IMR-90 (cell line): Measurements from ENCODE around the gene PES1. TPM values are rescaled to one million over a fixed set of nuclear protein-coding genes. Genes with fewer than 3 reads are reported as not detected.
"Not testable (repeated sequence)": the region's sequence is repeated elsewhere in the genome, so short reads cannot be mapped to it uniquely, and the experiment has no call there.

Experiments used
- ATAC-seq: fragments of 200-7000 bp; cut with Tn5 transposase; 2 replicates; pipeline ENCODE4 v1.9.1; 2020; ENCODE audit warnings: low read depth, mild to moderate bottlenecking, moderate library complexity
- BruUV-seq: library from RNA; stranded (reverse); fragments of 400-500 nt; replicated peaks from 2 replicates; lab custom pipeline; 2021; lab: Mats Ljungman, UMichigan
- CTCF ChIA-PET: fragments of 300-600 bp; formaldehyde crosslinking; extraction: SDS; loops from one replicate; lab custom pipeline; 2021; ENCODE audit warnings: antibody characterized with exemption; lab: Yijun Ruan, JAX
- POLR2A ChIA-PET: fragments of 300-600 bp; sonication (Branson Sonifier 250); formaldehyde crosslinking; loops from one replicate; lab custom pipeline; 2022; ENCODE audit warnings: antibody characterized with exemption; ENCODE audit not compliant: unreplicated experiment; lab: Charles Lee
- DNase-seq: peaks from one replicate; pipeline ENCODE4 v3.0.0; 2013
- H2AFZ ChIP-seq: replicated peaks from 2 replicates; pipeline ENCODE3; 2013; ENCODE audit warnings: low read length, mild to moderate bottlenecking; ENCODE audit not compliant: poor library complexity
- H2AK5ac ChIP-seq: 2 replicates; pipeline ENCODE4 v1.6.1; 2013; ENCODE audit warnings: low read depth, low read length, inconsistent platforms
- H2AK9ac ChIP-seq: replicated peaks from 2 replicates; pipeline ENCODE3; 2013; ENCODE audit warnings: mild to moderate bottlenecking, low read depth, low read length, moderate library complexity; ENCODE audit not compliant: poor library complexity
- H2BK120ac ChIP-seq: 2 replicates; pipeline ENCODE4 v1.6.1; 2013; ENCODE audit warnings: low read depth, low read length, inconsistent platforms
- H2BK15ac ChIP-seq: 3 replicates; pipeline ENCODE4 v1.6.1; 2013; ENCODE audit warnings: low read depth, low read length, inconsistent platforms
- H2BK20ac ChIP-seq: 2 replicates; pipeline ENCODE4 v1.6.1; 2013; ENCODE audit warnings: low read depth, mild to moderate bottlenecking, inconsistent platforms, low read length, moderate library complexity
- H2BK5ac ChIP-seq: 2 replicates; pipeline ENCODE4 v1.6.1; 2013; ENCODE audit warnings: mild to moderate bottlenecking, low read depth, low read length, inconsistent platforms; ENCODE audit not compliant: poor library complexity, severe bottlenecking
- H3K14ac ChIP-seq: replicated peaks from 2 replicates; pipeline ENCODE4 v1.6.1; 2013; ENCODE audit warnings: low read depth, low read length, inconsistent platforms
- H3K18ac ChIP-seq: 2 replicates; pipeline ENCODE4 v1.6.1; 2013; ENCODE audit warnings: low read depth, low read length, control low read depth
- H3K23ac ChIP-seq: 2 replicates; pipeline ENCODE4 v1.6.1; 2013; ENCODE audit warnings: low read depth, low read length, inconsistent platforms
- H3K27ac ChIP-seq: 2 replicates; pipeline ENCODE4 v1.5.1; 2013; ENCODE audit warnings: mild to moderate bottlenecking, control low read depth, low read length; ENCODE audit not compliant: insufficient read depth
- H3K27me3 ChIP-seq: 2 replicates; pipeline ENCODE4 v1.6.1; 2013; ENCODE audit warnings: low read length; ENCODE audit not compliant: control insufficient read depth, insufficient read depth
- H3K36me3 ChIP-seq: 2 replicates; pipeline ENCODE4 v1.6.1; 2013; ENCODE audit warnings: low read length, mixed read lengths; ENCODE audit not compliant: control insufficient read depth, insufficient read depth
- H3K4ac ChIP-seq: 2 replicates; pipeline ENCODE4 v1.6.1; 2013; ENCODE audit warnings: low read depth, low read length, inconsistent platforms
- H3K4me1 ChIP-seq: 2 replicates; pipeline ENCODE4 v1.6.1; 2013; ENCODE audit warnings: low read length, mixed read lengths; ENCODE audit not compliant: control insufficient read depth, insufficient read depth
- H3K4me2 ChIP-seq: 2 replicates; pipeline ENCODE4 v1.6.1; 2013; ENCODE audit warnings: low read depth, mild to moderate bottlenecking, control low read depth, low read length, moderate library complexity
- H3K4me3 ChIP-seq: 2 replicates; pipeline ENCODE4 v1.5.1; 2013; ENCODE audit warnings: low read depth, mild to moderate bottlenecking, control low read depth, low read length, moderate library complexity; ENCODE audit not compliant: insufficient read depth
- H3K56ac ChIP-seq: 2 replicates; pipeline ENCODE4 v1.6.1; 2013; ENCODE audit warnings: low read length, inconsistent platforms; ENCODE audit not compliant: insufficient read depth; ENCODE audit errors: extremely low read depth
- H3K79me1 ChIP-seq, 2 experiments: 2 replicates each; pipeline ENCODE4 v1.6.1; 2013; ENCODE audit warnings: low read length in 2 of 2, inconsistent platforms in 1 of 2, low read depth in 1 of 2
- H3K9ac ChIP-seq: 2 replicates; pipeline ENCODE4 v1.6.1; 2013; ENCODE audit warnings: low read depth, low read length, control low read depth
- H3K9me1 ChIP-seq: 2 replicates; pipeline ENCODE4 v1.6.1; 2013; ENCODE audit warnings: low read length, inconsistent platforms; ENCODE audit not compliant: insufficient read depth
- H3K9me3 ChIP-seq: 2 replicates; pipeline ENCODE4 v1.6.1; 2013; ENCODE audit warnings: low read length; ENCODE audit not compliant: control insufficient read depth, insufficient read depth
- H4K20me1 ChIP-seq: 2 replicates; pipeline ENCODE4 v1.6.1; 2013; ENCODE audit warnings: low read length, inconsistent platforms; ENCODE audit not compliant: insufficient read depth
- H4K5ac ChIP-seq: 2 replicates; pipeline ENCODE4 v1.6.1; 2013; ENCODE audit warnings: mild to moderate bottlenecking, low read depth, low read length, control low read depth
- H4K8ac ChIP-seq, 2 experiments: 2 replicates each; pipeline ENCODE4 v1.6.1; 2013; ENCODE audit warnings: low read depth in 2 of 2, low read length in 2 of 2, control low read depth in 1 of 2, inconsistent platforms in 1 of 2
- H4K91ac ChIP-seq: 2 replicates; pipeline ENCODE4 v1.6.1; 2013; ENCODE audit warnings: low read depth, low read length, inconsistent platforms; ENCODE audit not compliant: insufficient read depth
- FOS ChIP-seq: fragments of 150-350 bp; IDR thresholded peaks from 2 replicates; pipeline ENCODE4 v1.6.1; 2016; ENCODE audit warnings: low read depth, low read length
- POLR2A ChIP-seq: IDR thresholded peaks from 2 replicates; pipeline ENCODE4 v1.6.1; 2012; ENCODE audit warnings: mild to moderate bottlenecking, low read depth, low read length
- RFX5 ChIP-seq: IDR thresholded peaks from 2 replicates; pipeline ENCODE4 v1.8.0; 2012; ENCODE audit warnings: low read depth, mild to moderate bottlenecking, low read length, moderate library complexity
- WGBS, 2 experiments: methylation state at CpG; one replicate each; pipeline versions ENCODE4 v1.1.5 to v1.1.7; 2013; ENCODE audit warnings: missing lambda C conversion rate in 2 of 2; ENCODE audit not compliant: insufficient read length in 1 of 2; ENCODE audit errors: extremely low coverage in 2 of 2; 5-methylcytosine and 5-hydroxymethylcytosine counted together
- dilution Hi-C: fragments of 300-500 bp; cut with HindIII; formaldehyde crosslinking; loops from one replicate; pipeline ENCODE4 v1.14.3; 2018; ENCODE audit warnings: low sequenced_read_pairs; ENCODE audit not compliant: unreplicated experiment
- in situ Hi-C: fragments of 300-500 bp; cut with MboI; formaldehyde crosslinking; loops from 3 replicates; pipeline ENCODE4 v1.14.3; 2019; ENCODE audit warnings: low sequenced_read_pairs, inconsistent platforms, mixed read lengths
- intact Hi-C: fragments of 100-400 bp; cut with micrococcal nuclease; formaldehyde crosslinking; loops from 2 replicates; pipeline ENCODE4 v1.10.0; 2022
- polyA plus RNA-seq, 3 experiments: library from polyadenylated mRNA; depleted of rRNA; stranded (reverse); fragments of >200 nt; gene quantifications; 2 replicates each; pipeline ENCODE4 v1.2.3, GENCODE V29; 2012; ENCODE audit warnings: low replicate concordance in 1 of 3
- total RNA-seq: library from RNA; depleted of rRNA; stranded (reverse); fragments of >200 nt; gene quantifications from 2 replicates; pipeline ENCODE4 v1.2.3, GENCODE V29; 2012

Gene PES1
- total and polyA plus RNA-seq, 2 of the 4 experiments (the other 2 are of a cell fraction) = 120 to 142 TPM

DNA sequence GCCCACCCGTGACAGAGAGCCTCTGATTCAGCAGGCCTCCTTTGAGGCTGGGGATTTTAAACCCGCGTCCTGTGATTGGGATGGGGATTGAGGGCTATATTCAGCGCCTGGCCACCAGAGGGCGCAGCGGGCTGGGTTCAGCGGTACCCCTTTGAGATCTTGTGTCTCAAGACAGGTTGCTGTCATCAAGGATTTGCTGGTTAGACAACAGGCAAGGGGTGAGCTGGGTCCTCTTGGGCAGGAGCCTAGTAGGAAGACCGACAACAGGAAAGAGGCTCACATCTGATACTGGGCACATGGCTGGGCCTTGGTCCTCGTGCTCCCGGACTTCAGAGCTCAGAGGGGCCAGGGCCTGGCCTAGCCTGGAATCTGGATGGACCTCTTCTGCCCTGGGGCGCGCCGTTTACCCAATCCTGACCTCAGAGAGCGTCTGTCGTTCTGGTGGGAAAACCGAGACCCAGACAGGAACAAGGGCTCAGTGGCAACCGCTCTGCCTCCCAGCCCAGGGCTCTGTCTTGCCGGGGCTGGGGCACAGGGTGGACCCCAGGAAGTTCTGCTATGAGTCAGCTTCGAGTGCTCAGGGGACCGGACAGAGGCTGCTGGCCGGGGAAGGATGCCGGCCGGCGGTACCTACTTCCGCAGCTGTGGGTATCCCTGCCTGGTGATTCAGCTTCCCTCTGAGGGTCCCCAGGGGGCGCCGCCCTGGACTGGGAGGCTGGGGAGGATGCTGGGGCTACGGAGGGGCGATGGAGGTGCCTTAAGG, 42.9 kb upstream of the PES1 start (continued):
- TF ChIP-seq POLR2A = no peak
- no peak for TF ChIP-seq RFX5
- no peak for TF ChIP-seq FOS

GRCh38 chr22:30631469-30631868, 39.8 kb upstream of the PES1 start:
- H3K9ac ChIP-seq, H2AK5ac ChIP-seq, H3K4me3 ChIP-seq, ATAC-seq, H4K5ac ChIP-seq, H3K9me1 ChIP-seq, H4K8ac ChIP-seq, H2AFZ ChIP-seq, H2AK9ac ChIP-seq, H3K36me3 ChIP-seq, H2BK15ac ChIP-seq, H4K91ac ChIP-seq, H3K4ac ChIP-seq, H3K18ac ChIP-seq, H3K23ac ChIP-seq, H3K27ac ChIP-seq, H3K14ac ChIP-seq, POLR2A ChIA-PET, H2BK5ac ChIP-seq, CTCF ChIA-PET, dilution Hi-C loops, intact Hi-C loops, H3K9me3 ChIP-seq, H3K56ac ChIP-seq, BruUV-seq, H3K27me3 ChIP-seq, H3K4me2 ChIP-seq, H2BK20ac ChIP-seq, H3K79me1 ChIP-seq, DNase-seq, H2BK120ac ChIP-seq, H4K20me1 ChIP-seq: not testable (repeated sequence)
- in situ Hi-C loops = loop anchor here (5.0 to 10.0 kb wide), 2 partner anchors 126 to 293 kb away; no protein-coding TSS in a partner anchor
- WGBS, 2 experiments = no CpG with 5 or more reads among the region's 31 CpGs
- peaks cover 12% of the 10 kb centered on the region for H3K4me1 ChIP-seq
